Sigmoid colon (tissue), 7 donors: Measurements from ENCODE around the gene DAB2IP. TPM values are rescaled to one million over a fixed set of nuclear protein-coding genes. Genes with fewer than 3 reads are reported as not detected.

Source experiments
- DNase-seq: peaks from one replicate; pipeline ENCODE4 v3.0.0-alpha.2; 2019
- H3K27ac ChIP-seq, 4 donors: fragments of 200-600 bp; sonication (generic); one replicate each; pipeline ENCODE4 v1.5.1; 2016 to 2019; ENCODE audit warnings: mild to moderate bottlenecking in 1 of 4
- H3K27me3 ChIP-seq, 3 donors: fragments of 200-600 bp; sonication (generic); one replicate each; pipeline ENCODE4 v1.5.1; 2019; ENCODE audit warnings: mild to moderate bottlenecking in 1 of 3
- H3K36me3 ChIP-seq, 4 donors: fragments of 200-600 bp; sonication (generic); one replicate each; pipeline ENCODE4 v1.5.1; 2016 to 2019
- H3K4me1 ChIP-seq, 4 donors: fragments of 200-600 bp; sonication (generic); one replicate each; pipeline ENCODE4 v1.5.1; 2017 to 2019
- H3K4me3 ChIP-seq, 4 donors: fragments of 200-600 bp; sonication (generic); one replicate each; pipeline ENCODE4 v1.5.1; 2017 to 2019; ENCODE audit warnings: mild to moderate bottlenecking in 2 of 4, moderate library complexity in 1 of 4
- H3K9me3 ChIP-seq, 4 donors: fragments of 200-600 bp in 3 of 4; sonication (generic) in 3 of 4; one replicate each; pipeline versions ENCODE4 v1.5.1 to v1.6.1; 2013 to 2019
- CTCF ChIP-seq, 4 experiments: fragments of 450-650 bp in 3 of 4; fragments of 200-600 bp in 1 of 4; IDR thresholded peaks; one replicate each; pipeline ENCODE4 v1.5.1; 2016 to 2019; ENCODE audit warnings: antibody characterized with exemption in 4 of 4, mild to moderate bottlenecking in 3 of 4, moderate library complexity in 2 of 4
- EP300 ChIP-seq, 4 donors: sonication (generic); formaldehyde crosslinking; IDR thresholded peaks; one replicate each; pipeline ENCODE4 v1.6.1; 2017; ENCODE audit warnings: antibody characterized with exemption in 4 of 4
- POLR2A ChIP-seq, 2 donors: fragments of 450-650 bp; IDR thresholded peaks; one replicate each; pipeline ENCODE4 v1.6.1; 2016; ENCODE audit warnings: antibody characterized with exemption in 2 of 2, mild to moderate bottlenecking in 2 of 2, moderate library complexity in 2 of 2
- POLR2AphosphoS5 ChIP-seq, 4 donors: sonication (generic); formaldehyde crosslinking; IDR thresholded peaks; one replicate each; pipeline ENCODE4 v1.6.1; 2017; ENCODE audit warnings: antibody characterized with exemption in 4 of 4
- WGBS, 2 donors: extraction: QIAGEN DNeasy Blood & Tissue Kit; methylation state at CpG; one replicate each; pipeline ENCODE4 v1.1.7; 2013; 5-methylcytosine and 5-hydroxymethylcytosine counted together
- intact Hi-C: fragments of 100-400 bp; cut with DNase I; formaldehyde crosslinking; loops from one replicate; pipeline ENCODE4 v1.15.1; 2023
- polyA plus RNA-seq, 3 donors: library from polyadenylated mRNA; stranded (reverse); fragments of 200-250 nt; gene quantifications; one replicate each; pipeline ENCODE4 v1.2.3, GENCODE V29; 2013
- total RNA-seq, 4 donors: library from RNA; depleted of rRNA; stranded (reverse); fragments of >200 nt; gene quantifications; one replicate each; pipeline ENCODE4 v1.1.0, GENCODE V29; 2016
- donor health status: healthy with polysubstance abuse.
- donor health status: Bipolar disorder and iron deficiency.
- donor health status: healthy.

DAB2IP gene
- total and polyA plus RNA-seq, 7 donors: 20.1 to 52.4 (median 34.7) TPM

DNA sequence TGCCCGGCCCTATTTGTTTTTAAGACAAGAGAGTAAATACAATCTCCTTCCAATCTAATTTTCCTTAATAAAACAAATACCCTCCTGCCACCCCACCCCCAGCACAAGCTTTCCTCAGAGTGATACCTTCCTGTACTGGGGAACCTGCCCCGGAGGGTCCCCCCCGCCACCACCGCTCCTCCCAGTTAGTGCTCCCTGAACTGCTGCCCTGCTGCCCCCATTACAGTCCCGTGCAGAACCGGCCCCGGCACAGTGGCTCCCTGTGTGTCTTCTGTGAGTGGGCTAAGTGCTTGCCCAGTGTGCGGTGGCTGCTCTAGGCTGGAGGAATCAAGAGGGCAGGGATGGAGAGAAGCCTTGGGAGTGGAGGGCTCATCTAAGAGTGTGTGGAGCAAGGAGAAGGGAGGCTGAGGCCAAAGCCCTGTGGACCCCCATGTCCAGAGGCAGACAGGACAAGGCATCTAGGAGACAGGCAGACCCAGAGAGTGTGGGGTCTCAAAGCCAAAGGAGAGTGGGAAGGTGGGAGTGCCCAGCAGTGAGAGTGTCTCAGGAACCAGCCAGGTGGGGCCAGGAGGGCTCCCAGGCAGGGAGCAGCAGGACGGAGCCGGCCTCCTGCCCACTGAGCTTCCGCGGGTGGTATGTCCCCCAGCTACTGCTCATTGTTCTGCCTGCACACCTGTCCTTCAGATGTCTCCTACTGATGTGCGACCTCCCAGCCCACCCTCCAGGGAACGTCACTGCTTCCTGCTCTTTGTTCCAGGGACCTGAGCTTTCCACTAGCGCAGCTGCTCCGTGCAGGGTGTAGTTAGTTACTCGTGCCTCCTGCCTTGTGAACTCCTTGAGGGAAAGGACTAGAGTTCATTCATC is 129.0 kb downstream of the DAB2IP start:
- no peak for TF ChIP-seq CTCF (IDR thresholded peaks at IDR 0.05)
- TF ChIP-seq EP300 (IDR thresholded peaks at IDR 0.05): no peak
- no peak for TF ChIP-seq POLR2A (IDR thresholded peaks at IDR 0.05)
- no peak for TF ChIP-seq POLR2AphosphoS5 (IDR thresholded peaks at IDR 0.05)
- peaks cover 0 to 30% (median 23%) of the 10 kb centered on the region in 4 donors for H3K4me1 ChIP-seq
- 89 to 91% methylated on average over 17 of the region's 17 CpGs for WGBS, 2 donors
- peak overlapping the region in 3 of 4 donors; percentile 66 to 83 (median 73) for H3K27ac ChIP-seq
- no peak overlapping the region for H3K4me3 ChIP-seq
- no peaks in the 10 kb centered on the region for H3K27me3 ChIP-seq
- H3K9me3 ChIP-seq: no peaks in the 10 kb centered on the region
- H3K36me3 ChIP-seq: peaks cover 42 to 81% (median 60%) of the 10 kb centered on the region in 4 donors
- intact Hi-C loops: no loop called here
- no peak for DNase-seq

DNA sequence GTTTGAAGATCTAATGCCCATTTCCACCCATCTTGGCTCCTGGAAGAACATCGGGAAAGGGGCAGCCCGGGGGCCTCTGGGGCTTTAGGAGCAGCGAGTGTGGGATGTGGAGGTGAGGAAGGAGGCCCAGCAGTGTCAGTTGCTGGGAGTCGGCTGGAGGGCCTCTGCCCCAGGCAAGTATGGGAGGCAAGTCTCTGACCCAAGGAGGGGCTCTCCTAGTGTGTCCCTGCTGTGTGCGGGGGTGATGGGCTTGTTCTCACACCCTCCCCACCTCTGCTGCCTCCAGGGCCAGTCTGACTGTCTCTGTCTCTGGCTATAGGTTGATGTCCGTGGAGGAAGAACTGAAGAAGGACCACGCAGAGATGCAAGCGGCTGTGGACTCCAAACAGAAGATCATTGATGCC is 129.7 kb downstream of the DAB2IP start:
- H3K27me3 ChIP-seq: no peaks in the 10 kb centered on the region
- 94% methylated on average over 8 of the region's 8 CpGs for WGBS, 2 donors
- H3K4me1 ChIP-seq: peaks cover 0 to 30% (median 23%) of the 10 kb centered on the region in 4 donors
- H3K9me3 ChIP-seq: no peaks in the 10 kb centered on the region
- TF ChIP-seq EP300 (IDR thresholded peaks at IDR 0.05) (no peak), CTCF (IDR thresholded peaks at IDR 0.05) (no peak), POLR2A (IDR thresholded peaks at IDR 0.05) (no peak), POLR2AphosphoS5 (IDR thresholded peaks at IDR 0.05) (no peak)
- H3K4me3 ChIP-seq: no peak overlapping the region
- intact Hi-C loops: no loop called here
- peaks cover 34 to 81% (median 55%) of the 10 kb centered on the region in 4 donors for H3K36me3 ChIP-seq
- H3K27ac ChIP-seq: peak overlapping the region in 2 of 4 donors; percentile 73 to 83
- no peak for DNase-seq

- H3K4me3 ChIP-seq: no peak overlapping the region
- H3K4me1 ChIP-seq: peaks cover 0 to 30% (median 23%) of the 10 kb centered on the region in 4 donors
- intact Hi-C loops: no loop called here
- H3K9me3 ChIP-seq: no peaks in the 10 kb centered on the region
- H3K27ac ChIP-seq: peak overlapping the region in 2 of 4 donors; percentile 16 to 83
- no peak for DNase-seq
- H3K36me3 ChIP-seq: peaks cover 30 to 76% (median 48%) of the 10 kb centered on the region in 4 donors
- WGBS, 2 donors: 95% methylated on average over 17 of the region's 17 CpGs
- no peaks in the 10 kb centered on the region for H3K27me3 ChIP-seq
- no peak for TF ChIP-seq EP300 (IDR thresholded peaks at IDR 0.05)
- TF ChIP-seq POLR2A (IDR thresholded peaks at IDR 0.05): no peak
- TF ChIP-seq CTCF (IDR thresholded peaks at IDR 0.05): no peak
- TF ChIP-seq POLR2AphosphoS5 (IDR thresholded peaks at IDR 0.05): no peak
Measured at GRCh38 chr9:121781701-121782464, 130.4 kb downstream of the DAB2IP start.

DNA sequence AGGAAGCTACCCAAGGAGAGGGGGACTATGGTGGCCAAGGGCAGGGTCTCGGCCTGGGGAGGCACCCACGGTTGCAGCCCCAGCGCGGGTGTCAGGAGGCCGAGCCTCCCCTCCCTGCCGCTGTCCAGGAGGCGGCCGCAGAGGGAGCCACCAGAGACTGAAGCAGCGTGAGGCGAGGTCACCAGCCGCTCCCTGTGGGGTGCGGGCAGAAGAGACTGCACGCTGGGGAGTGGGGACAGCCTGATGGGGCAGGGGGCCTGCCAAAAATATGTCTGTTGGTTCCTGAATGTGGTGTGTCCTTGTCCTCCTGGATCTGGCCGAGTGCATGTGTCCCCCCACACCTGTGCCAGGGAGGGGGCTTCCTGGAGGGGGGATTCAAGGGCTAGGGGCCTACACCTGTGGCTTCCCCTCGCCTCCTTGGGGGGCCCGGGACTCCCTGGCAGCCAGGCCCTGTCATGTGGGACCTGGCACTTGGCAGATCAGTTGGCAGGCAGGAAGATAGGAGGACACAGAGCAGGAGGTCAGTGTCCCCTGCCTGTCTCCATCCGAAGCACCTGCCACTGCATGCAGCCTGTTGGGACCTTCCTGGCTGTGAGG is 131.2 kb downstream of the DAB2IP start:
- peaks cover 0 to 30% (median 23%) of the 10 kb centered on the region in 4 donors for H3K4me1 ChIP-seq
- H3K9me3 ChIP-seq: no peaks in the 10 kb centered on the region
- no peak overlapping the region for H3K4me3 ChIP-seq
- H3K36me3 ChIP-seq: peaks cover 30 to 69% (median 41%) of the 10 kb centered on the region in 4 donors
- WGBS, 2 donors: 94 to 95% methylated on average over 17 of the region's 17 CpGs
- H3K27me3 ChIP-seq: no peaks in the 10 kb centered on the region
- H3K27ac ChIP-seq: peak overlapping the region in 1 of 4 donors; percentile 8
- TF ChIP-seq CTCF (IDR thresholded peaks at IDR 0.05) (no peak), POLR2AphosphoS5 (IDR thresholded peaks at IDR 0.05) (no peak), EP300 (IDR thresholded peaks at IDR 0.05) (no peak), POLR2A (IDR thresholded peaks at IDR 0.05) (no peak)
- DNase-seq: no peak
- intact Hi-C loops: no loop called here
